Activated CD8-positive, alpha-beta memory T cell treated with anti-CD3 and anti-CD28 coated beads, Interleukin-2, amount 10 ng/mL, durations not matched to agents 7 days and 5 days (primary cell): ENCODE data around the gene SLC6A11. TPM values are rescaled to one million over a fixed set of nuclear protein-coding genes. Genes with fewer than 3 reads are reported as not detected.

Experiments
- ATAC-seq: fragments of 150-1000 bp; cut with Tn5 transposase; one replicate; pipeline ENCODE4 v1.10.0; 2021; ENCODE audit warnings: moderate library complexity
- CTCF ChIA-PET: fragments of 350-600 bp; sonication (Branson Sonifier 250); formaldehyde crosslinking; loops from one replicate; lab custom pipeline; 2021; ENCODE audit warnings: antibody characterized with exemption; lab: Charles Lee
- DNase-seq: peaks from one replicate; pipeline ENCODE4 v3.0.0-alpha.2; 2020
- H3K27ac Mint-ChIP-seq: one replicate; pipeline ENCODE4 v1.8.0; 2021; ENCODE audit warnings: mild to moderate bottlenecking, mixed read lengths
- H3K27me3 Mint-ChIP-seq: one replicate; pipeline ENCODE4 v1.8.0; 2021; ENCODE audit warnings: mixed read lengths
- H3K36me3 Mint-ChIP-seq: one replicate; pipeline ENCODE4 v1.8.0; 2021; ENCODE audit warnings: mild to moderate bottlenecking, mixed read lengths
- H3K4me1 Mint-ChIP-seq: one replicate; pipeline ENCODE4 v1.8.0; 2021; ENCODE audit warnings: mixed read lengths
- H3K4me3 Mint-ChIP-seq: one replicate; pipeline ENCODE4 v1.8.0; 2021; ENCODE audit warnings: mild to moderate bottlenecking, moderate library complexity, mixed read lengths
- H3K9me3 Mint-ChIP-seq: one replicate; pipeline ENCODE4 v1.8.0; 2022; ENCODE audit warnings: low read depth, mixed read lengths
- total RNA-seq, 2 experiments: library from RNA; stranded (reverse); gene quantifications; one replicate each; pipeline ENCODE4 v1.2.3, GENCODE V29; 2021

The SLC6A11 gene
- total RNA-seq, 2 experiments from 2014 or later, result not detected

DNA sequence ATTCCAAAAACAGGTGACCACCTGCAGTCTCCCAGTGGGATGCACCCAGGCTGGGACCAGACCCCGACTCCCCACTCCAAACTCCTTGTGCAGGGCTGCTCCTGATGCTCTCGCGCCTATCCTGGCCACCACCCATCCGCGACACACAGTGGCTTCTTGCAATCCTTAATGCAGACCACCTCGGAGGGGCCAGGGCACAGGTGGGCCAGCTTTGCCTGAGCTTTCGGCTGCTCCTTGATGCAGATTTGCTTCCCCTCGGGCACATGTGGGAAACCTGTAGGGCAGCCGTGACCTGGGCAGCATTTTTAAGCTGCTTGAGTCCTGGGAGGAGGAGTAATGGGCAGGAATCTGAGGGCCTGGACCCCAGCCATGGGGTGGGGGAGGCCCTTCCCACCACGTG lies 18.9 kb downstream of the SLC6A11 start:
- no peaks in the 10 kb centered on the region for H3K36me3 Mint-ChIP-seq
- DNase-seq (no peak), ATAC-seq (no peak)
- no peaks in the 10 kb centered on the region for H3K4me1 Mint-ChIP-seq
- no peaks in the 10 kb centered on the region for H3K9me3 Mint-ChIP-seq
- H3K4me3 Mint-ChIP-seq, result no peak overlapping the region
- CTCF ChIA-PET, result no interaction called here
- no peak overlapping the region for H3K27ac Mint-ChIP-seq
- H3K27me3 Mint-ChIP-seq, result peaks cover 17% of the 10 kb centered on the region

DNA sequence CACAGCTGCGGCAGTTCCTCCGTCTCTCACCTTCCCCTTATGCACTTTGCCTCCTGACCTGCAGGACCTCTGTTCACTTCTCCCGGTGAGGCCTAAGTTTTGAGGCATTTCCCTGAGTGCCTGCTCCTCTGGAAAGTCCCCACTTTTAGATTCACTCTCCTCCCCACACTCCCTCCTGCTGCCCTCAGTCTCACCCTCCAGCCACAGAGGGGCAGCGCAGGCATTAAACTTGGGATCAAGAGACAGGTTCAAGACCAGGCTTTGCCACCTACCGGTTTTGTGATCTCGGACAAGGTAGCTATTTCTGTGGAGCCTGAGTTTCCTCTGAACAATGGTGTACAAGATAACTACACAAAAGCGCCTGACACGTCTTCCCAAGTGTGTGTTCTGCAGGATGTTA lies 19.4 kb downstream of the SLC6A11 start:
- Mint-ChIP-seq H3K27me3 (peaks cover 17% of the 10 kb centered on the region), H3K9me3 (no peaks in the 10 kb centered on the region), H3K27ac (no peak overlapping the region), H3K4me3 (no peak overlapping the region), H3K4me1 (no peaks in the 10 kb centered on the region), H3K36me3 (no peaks in the 10 kb centered on the region)
- DNase-seq, result no peak
- no peak for ATAC-seq
- CTCF ChIA-PET, result no interaction called here

DNA sequence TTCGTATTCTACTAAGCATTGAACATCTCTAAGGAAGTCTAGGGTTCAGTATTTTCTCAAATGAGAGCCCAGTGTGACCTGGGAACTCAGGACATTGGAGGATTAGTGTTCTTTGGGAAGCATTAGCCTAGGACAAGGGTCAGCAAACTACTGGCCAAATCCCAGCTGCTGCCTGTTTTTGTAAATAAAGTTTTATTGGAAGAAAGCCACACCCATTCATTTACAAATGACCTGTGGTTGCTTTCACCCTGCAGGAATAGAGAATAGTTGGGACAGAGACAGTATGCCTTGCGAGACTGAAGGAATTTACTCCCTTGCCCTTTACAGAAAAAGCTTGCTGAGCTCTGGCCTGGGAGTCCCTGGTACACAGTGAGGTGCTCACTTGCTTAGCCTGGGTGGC lies 20.6 kb downstream of the SLC6A11 start:
- H3K9me3 Mint-ChIP-seq, result no peaks in the 10 kb centered on the region
- H3K36me3 Mint-ChIP-seq, result no peaks in the 10 kb centered on the region
- CTCF ChIA-PET, result no interaction called here
- H3K4me3 Mint-ChIP-seq, result no peak overlapping the region
- no peak for ATAC-seq
- H3K27ac Mint-ChIP-seq, result no peak overlapping the region
- H3K27me3 Mint-ChIP-seq, result peaks cover 17% of the 10 kb centered on the region
- no peaks in the 10 kb centered on the region for H3K4me1 Mint-ChIP-seq
- DNase-seq, result no peak

DNA sequence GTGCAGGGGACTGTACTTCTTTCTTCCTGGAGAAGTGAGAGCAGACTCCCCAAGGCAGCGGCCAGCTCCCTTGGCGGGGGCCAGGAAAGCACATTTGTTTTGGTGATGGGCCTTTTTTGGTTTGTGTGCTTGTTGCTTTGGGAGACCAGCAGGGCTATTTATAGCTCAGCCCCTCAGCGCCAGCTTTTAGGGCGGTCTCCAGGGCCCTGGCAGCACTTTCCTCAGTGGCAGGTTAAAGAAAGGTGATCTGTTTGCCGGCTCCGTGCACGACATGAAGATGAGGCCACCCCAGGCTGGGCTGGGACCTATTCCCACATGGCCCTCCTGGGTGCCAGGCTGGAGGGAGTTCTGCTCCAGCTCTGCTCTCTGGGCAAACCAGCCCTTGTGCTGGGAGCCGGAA lies 21.8 kb downstream of the SLC6A11 start:
- Mint-ChIP-seq H3K27ac (no peak overlapping the region), H3K4me3 (no peak overlapping the region), H3K27me3 (peaks cover 12% of the 10 kb centered on the region), H3K9me3 (no peaks in the 10 kb centered on the region), H3K4me1 (no peaks in the 10 kb centered on the region), H3K36me3 (no peaks in the 10 kb centered on the region)
- no peak for DNase-seq
- CTCF ChIA-PET, result no interaction called here
- no peak for ATAC-seq

DNA sequence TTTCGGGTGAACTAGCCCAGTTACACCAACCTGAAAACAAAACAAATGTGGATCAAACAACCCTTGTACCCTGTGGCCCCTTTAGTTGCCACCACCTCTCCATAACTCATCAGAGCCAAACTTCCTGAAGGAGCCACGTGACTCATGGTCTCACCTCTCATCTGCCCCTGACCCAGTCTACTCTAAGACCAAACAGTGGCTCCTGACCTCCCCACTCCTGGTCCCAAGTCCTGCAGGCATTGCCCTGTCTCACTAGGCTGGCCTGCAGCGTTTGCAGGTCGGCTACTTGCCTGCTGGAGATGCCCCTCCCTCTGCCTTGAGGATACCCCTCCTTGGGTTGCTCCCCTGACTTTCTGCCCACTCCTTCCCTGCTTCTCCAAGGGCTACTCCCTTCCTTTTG lies 23.1 kb downstream of the SLC6A11 start:
- H3K27ac Mint-ChIP-seq, result no peak overlapping the region
- DNase-seq (no peak), ATAC-seq (no peak)
- no peaks in the 10 kb centered on the region for H3K36me3 Mint-ChIP-seq
- H3K9me3 Mint-ChIP-seq, result no peaks in the 10 kb centered on the region
- H3K27me3 Mint-ChIP-seq, result peaks cover 5% of the 10 kb centered on the region
- no peak overlapping the region for H3K4me3 Mint-ChIP-seq
- H3K4me1 Mint-ChIP-seq, result no peaks in the 10 kb centered on the region
- CTCF ChIA-PET, result no interaction called here

DNA sequence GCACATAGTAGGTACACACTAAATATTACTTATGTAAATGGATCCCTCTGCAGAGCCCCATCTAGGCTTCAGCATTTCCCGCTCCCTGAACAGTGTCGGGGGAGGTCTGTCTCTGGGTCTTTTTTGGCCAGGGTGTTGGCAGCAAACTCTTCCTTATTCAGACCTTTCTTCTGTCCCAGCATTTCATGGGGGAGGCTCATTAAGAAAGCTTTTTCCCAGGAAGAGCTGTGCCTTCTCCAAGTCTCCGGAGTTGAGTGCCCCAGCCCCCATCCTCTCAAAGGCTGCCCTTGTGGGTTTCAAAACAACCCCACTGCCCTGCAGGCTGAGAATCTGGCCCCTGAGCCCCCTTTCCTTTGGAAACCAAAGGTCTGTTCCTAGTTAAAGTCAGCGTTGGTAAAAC lies 25.1 kb downstream of the SLC6A11 start:
- Mint-ChIP-seq H3K36me3 (no peaks in the 10 kb centered on the region), H3K9me3 (no peaks in the 10 kb centered on the region), H3K4me1 (no peaks in the 10 kb centered on the region), H3K4me3 (no peak overlapping the region), H3K27me3 (peaks cover 5% of the 10 kb centered on the region), H3K27ac (no peak overlapping the region)
- DNase-seq, result no peak
- ATAC-seq, result no peak
- CTCF ChIA-PET, result no interaction called here

DNA sequence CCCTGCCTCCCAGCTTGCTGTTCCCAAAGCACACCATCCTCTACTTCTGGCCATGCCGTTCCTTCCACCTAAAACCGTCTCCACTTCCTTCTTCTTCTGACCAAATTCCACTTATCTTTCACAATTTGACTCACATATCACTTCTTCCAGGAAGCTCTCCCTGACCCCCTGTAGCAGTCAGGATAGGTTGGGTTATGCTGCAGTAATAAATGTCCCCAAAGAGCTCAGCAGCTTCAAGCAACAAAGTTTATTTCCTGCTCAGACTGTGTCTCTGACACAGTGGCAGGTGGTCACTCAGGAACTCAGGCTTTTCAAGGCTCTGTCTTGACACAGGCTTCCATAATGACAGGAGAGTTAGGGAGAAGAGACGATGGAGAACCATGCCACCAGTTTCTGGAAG lies 27.4 kb downstream of the SLC6A11 start:
- Mint-ChIP-seq H3K27ac (no peak overlapping the region), H3K27me3 (peaks cover 8% of the 10 kb centered on the region), H3K4me3 (no peak overlapping the region), H3K4me1 (no peaks in the 10 kb centered on the region), H3K36me3 (no peaks in the 10 kb centered on the region), H3K9me3 (no peaks in the 10 kb centered on the region)
- CTCF ChIA-PET, result no interaction called here
- no peak for DNase-seq
- no peak for ATAC-seq

DNA sequence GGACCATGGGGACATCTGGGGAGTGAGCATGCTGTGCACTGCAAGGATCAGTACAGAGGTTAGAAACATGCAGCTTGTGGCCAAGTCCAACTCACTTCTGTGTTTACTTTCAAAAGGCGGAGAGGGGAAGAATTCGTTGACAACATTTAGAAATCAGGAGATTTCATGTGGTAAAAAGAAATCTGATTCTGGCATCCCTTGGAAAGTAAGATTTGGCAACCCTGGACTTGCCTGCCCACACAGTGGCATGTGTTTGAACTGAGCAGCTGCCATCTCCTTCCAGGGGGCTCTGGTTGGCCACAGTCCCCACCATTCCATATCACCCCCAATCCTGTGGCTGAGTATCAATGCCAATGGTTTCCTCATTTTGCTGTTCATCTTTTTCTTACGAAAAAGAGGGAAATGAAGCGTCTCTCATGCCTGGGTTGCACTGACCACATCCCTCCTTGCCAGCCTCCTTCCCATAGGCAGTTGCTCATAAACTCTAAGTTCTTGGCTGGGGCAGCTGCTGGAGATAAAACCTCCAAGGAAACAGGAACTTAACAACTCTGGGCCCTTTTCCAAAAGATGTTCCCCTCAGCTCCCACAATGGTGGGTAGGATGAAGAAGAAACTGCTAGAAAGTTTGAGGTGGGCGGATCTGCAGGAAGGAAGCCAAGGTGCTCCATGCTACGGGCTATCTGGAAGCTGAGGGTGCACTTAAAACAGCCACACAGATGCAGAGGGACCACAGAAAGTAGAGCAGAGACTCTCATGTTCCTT lies 29.2 kb downstream of the SLC6A11 start:
- Mint-ChIP-seq H3K27me3 (peaks cover 15% of the 10 kb centered on the region), H3K36me3 (no peaks in the 10 kb centered on the region), H3K4me1 (no peaks in the 10 kb centered on the region), H3K27ac (no peak overlapping the region), H3K9me3 (no peaks in the 10 kb centered on the region), H3K4me3 (no peak overlapping the region)
- CTCF ChIA-PET, result no interaction called here
- DNase-seq (no peak), ATAC-seq (no peak)

DNA sequence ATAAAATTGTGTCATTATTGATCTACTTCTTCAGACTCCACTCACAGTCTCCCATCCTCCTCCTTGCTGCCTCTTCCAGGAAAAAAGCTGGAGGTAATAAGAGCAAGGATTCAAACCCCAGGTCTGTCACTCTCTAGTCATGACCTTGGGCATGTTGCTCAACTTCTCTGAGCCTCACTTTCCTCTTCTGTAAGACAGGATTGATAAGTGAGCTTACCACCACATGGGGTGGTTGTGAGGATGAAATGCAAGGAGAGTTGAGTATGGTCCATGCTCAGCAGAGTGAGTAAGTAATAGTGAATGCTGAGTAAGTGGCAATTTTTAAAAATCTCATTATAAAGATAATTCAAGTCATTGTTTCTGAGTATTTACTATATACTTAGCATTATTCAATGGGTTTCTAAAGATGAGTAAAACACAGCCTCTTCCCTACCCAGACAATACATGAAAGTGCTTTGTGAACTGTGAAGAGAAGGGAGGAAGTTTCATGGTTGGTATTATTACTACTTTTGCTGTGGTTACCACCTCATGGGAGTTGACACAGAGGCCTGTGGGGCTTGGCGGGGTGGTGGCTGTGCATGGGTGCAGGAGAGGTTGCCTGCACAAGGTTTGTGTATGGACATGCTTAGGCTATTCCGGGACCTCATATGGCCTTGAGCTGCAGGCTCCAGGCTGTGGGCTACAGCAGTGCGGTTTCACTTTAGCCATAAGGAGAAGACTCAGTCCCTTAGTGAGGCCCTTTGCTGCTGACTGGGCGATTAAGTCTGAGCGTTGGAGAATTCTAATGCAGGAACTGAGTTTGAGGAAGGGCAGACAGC lies 30.0 kb downstream of the SLC6A11 start:
- CTCF ChIA-PET, result no interaction called here
- peaks cover 15% of the 10 kb centered on the region for H3K27me3 Mint-ChIP-seq
- ATAC-seq, result no peak

DNA sequence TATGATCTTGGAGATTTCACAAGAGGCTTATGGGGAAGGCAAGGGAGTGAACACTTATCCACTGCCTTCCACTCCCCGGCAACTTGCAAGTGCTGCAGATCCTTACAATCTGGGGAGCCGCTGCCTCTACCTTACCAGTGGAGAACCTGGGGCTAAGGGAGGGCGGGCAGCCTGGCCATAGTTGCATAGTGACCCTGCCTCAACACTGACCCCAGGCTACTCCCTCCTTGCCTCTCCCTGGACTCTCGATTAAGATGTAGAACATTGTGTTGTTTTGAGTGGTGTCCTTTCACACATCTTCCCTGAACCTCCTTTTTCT lies 30.6 kb downstream of the SLC6A11 start:
- ATAC-seq (no peak), DNase-seq (no peak)
- no peak overlapping the region for H3K27ac Mint-ChIP-seq
- CTCF ChIA-PET, result no interaction called here
- no peaks in the 10 kb centered on the region for H3K9me3 Mint-ChIP-seq
- peaks cover 15% of the 10 kb centered on the region for H3K27me3 Mint-ChIP-seq
- no peaks in the 10 kb centered on the region for H3K36me3 Mint-ChIP-seq
- no peak overlapping the region for H3K4me3 Mint-ChIP-seq
- H3K4me1 Mint-ChIP-seq, result no peaks in the 10 kb centered on the region

More for the DNA sequence above, 30.0 kb downstream of the SLC6A11 start:
- Mint-ChIP-seq H3K4me1 (no peaks in the 10 kb centered on the region), H3K9me3 (no peaks in the 10 kb centered on the region), H3K4me3 (no peak overlapping the region), H3K36me3 (no peaks in the 10 kb centered on the region), H3K27ac (no peak overlapping the region)
- DNase-seq, result no peak

DNA sequence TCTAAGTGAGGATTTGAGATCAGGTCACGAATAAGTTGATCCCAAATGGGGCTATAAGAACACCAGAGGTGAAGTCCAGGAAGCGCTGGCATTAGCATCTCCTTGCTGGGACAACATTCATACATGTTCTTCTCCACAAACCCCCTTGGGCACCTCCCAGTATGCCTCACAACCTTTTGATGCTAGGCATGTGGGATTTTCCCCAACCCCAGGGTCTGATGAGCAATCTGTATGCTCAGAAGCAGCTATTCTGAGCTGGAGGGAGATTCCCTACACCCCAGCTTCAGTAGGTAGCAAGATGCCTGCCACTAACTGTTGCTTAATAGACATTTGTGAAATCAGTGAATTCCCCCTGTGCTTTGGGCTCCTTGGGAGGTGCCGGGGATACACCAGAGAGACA lies 32.2 kb downstream of the SLC6A11 start:
- Mint-ChIP-seq H3K27me3 (peaks cover 17% of the 10 kb centered on the region), H3K4me1 (no peaks in the 10 kb centered on the region), H3K9me3 (no peaks in the 10 kb centered on the region), H3K27ac (no peak overlapping the region), H3K4me3 (no peak overlapping the region), H3K36me3 (no peaks in the 10 kb centered on the region)
- DNase-seq (no peak), ATAC-seq (no peak)
- CTCF ChIA-PET, result no interaction called here

DNA sequence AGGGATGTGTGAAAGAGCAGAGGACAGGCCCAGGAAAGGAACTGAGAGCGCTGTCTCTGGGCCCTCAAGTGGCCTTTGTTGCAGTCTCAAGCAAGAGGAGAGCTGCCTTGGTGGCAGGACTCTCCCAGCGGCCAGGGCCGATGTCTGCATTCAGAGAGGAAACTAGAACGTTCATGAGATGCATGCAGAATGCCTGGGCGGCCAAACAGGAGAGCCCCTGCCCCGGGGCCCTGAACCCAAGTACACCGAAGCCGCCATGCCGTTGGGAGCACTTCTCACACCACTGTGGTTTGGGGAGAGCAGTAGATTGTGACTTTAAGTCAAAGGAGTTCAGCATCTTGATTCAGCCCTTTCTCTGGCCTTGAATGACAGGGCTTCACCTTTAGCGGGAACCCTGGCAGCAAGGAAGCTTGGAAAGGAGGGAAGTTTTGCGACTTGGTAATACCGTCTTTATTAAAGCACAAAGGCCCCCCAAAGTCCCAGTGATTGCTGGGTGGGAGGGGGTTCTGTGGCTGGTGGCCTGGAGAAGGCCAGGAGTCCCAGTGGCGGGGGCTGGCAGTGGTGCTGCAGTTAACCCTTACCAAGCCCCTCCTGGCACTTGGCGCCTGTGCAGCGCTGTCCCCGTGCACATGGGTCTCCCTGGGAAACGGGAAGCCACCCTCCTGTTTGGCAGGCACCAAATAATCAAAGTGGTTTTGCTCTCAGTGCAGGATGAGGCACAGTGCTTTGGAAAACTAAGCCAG lies 36.2 kb downstream of the SLC6A11 start:
- H3K27me3 Mint-ChIP-seq, result peaks cover 12% of the 10 kb centered on the region
- H3K27ac Mint-ChIP-seq, result no peak overlapping the region
- H3K36me3 Mint-ChIP-seq, result no peaks in the 10 kb centered on the region
- H3K9me3 Mint-ChIP-seq, result no peaks in the 10 kb centered on the region
- ATAC-seq (no peak), DNase-seq (no peak)
- CTCF ChIA-PET, result no interaction called here
- no peaks in the 10 kb centered on the region for H3K4me1 Mint-ChIP-seq
- no peak overlapping the region for H3K4me3 Mint-ChIP-seq

DNA sequence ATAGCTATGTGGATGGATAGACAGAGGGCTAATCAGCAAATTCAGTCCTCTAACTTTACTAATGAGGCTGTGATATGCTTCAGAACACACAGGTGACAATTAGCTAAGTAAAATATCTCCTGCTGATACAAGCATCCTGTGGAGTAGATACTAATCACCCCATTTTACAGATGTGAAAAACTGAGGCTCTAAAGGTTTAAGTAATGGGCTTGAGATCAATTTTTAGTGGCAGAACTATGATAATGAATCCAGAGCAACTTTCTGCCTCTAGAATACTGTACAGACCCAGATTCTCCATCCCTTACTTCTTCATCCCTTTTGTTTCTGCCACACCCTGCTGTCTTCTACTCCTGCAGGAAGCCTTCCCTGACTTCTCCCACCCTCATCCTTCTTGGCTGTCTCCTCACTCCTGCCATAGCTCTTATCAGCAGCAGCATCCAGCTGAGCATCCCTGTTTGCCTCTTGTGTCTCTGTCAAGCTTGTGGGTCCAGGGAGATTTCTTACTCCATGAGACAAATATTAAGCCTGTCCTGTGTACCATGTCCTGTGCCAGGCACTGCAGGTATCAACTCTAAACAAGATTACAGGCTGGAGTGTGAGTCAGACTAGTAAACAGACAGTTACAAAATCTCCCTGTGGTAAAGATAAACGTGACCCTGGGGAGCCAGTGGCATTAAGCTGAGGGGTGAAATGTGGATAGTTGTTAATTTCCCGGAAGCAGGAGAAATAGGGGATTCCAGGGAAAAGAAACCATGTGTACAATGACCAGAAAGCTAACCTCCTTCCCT lies 39.2 kb downstream of the SLC6A11 start:
- Mint-ChIP-seq H3K27ac (no peak overlapping the region), H3K27me3 (peaks cover 3% of the 10 kb centered on the region), H3K4me3 (no peak overlapping the region), H3K36me3 (no peaks in the 10 kb centered on the region), H3K9me3 (no peaks in the 10 kb centered on the region), H3K4me1 (no peaks in the 10 kb centered on the region)
- ATAC-seq (no peak), DNase-seq (no peak)
- CTCF ChIA-PET, result no interaction called here
